ENCODE measurements around the gene HMCN2.

The HMCN2 gene, protein sequence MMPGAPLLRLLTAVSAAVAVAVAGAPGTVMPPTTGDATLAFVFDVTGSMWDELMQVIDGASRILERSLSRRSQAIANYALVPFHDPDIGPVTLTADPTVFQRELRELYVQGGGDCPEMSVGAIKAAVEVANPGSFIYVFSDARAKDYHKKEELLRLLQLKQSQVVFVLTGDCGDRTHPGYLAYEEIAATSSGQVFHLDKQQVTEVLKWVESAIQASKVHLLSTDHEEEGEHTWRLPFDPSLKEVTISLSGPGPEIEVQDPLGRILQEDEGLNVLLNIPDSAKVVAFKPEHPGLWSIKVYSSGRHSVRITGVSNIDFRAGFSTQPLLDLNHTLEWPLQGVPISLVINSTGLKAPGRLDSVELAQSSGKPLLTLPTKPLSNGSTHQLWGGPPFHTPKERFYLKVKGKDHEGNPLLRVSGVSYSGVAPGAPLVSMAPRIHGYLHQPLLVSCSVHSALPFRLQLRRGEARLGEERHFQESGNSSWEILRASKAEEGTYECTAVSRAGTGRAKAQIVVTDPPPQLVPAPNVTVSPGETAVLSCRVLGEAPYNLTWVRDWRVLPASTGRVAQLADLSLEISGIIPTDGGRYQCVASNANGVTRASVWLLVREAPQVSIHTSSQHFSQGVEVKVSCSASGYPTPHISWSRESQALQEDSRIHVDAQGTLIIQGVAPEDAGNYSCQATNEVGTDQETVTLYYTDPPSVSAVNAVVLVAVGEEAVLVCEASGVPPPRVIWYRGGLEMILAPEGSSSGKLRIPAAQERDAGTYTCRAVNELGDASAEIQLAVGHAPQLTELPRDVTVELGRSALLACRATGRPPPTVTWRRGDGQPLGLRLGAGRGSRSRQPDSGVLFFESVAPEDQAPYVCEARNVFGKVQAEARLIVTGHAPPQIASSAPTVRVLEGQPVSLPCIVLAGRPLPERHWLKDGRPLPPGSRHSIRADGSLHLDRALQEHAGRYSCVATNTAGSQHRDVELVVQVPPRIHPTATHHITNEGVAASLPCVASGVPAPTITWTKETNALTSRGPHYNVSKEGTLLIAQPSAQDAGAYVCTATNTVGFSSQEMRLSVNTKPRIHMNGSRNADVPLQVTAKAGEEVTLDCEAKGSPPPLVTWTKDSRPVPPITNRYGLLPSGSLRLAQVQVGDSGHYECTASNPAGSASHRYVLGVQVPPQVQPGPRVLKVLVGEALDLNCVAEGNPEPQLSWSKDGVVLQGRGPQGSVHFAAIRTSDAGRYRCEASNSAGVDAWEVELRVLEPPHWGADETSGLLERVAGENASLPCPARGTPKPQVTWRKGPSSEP (N-terminal part only)

GRCh38 chr9:130265431-130266235, at the start of gene HMCN2:
TSS of gene HMCN2 (plus strand) at chr9:130265760. CDS start at chr9:130265879, 119 bp downstream.
- no peak for DNase-seq (ENCODE audit: low read depth in 2 of 2)

DNA sequence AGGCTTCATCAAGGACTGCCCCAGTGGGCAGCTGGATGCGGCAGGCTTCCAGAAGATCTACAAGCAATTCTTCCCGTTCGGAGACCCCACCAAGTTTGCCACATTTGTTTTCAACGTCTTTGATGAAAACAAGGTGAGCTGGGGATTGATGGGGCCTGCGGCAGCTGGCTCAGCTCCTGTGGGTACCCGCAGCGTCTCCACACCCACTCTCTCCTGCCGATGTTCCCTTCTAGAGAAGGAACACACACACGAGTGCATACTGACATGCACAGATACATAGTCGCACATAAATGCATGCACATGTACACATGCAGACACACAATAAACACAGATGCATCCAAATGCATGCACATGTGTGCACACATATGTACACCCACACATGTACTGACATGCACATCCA, 47.7 kb upstream of the HMCN2 start:
- DNase-seq (ENCODE audit: low read depth in 2 of 2) = no peak

DNA sequence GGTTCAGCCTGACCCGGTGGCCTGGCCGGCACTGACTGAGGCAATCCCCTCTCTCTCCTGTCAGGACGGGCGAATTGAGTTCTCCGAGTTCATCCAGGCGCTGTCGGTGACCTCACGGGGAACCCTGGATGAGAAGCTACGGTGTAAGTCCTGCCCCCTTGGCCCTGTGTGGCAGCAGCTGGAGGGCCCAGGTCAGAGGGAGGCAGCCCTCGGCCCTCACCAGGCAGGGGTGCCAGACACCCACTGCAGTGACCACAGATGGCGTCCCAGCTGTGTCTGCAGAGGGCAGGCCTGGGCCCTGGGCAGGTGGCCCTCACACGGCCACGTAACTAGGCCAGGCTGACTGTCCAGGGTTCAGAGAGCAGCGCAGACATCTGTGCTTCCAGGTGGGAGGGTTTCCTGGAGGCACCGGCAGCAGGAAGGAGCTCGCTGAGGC, 45.9 kb upstream of the HMCN2 start:
- DNase-seq (ENCODE audit: low read depth in 2 of 2) = no peak

DNA sequence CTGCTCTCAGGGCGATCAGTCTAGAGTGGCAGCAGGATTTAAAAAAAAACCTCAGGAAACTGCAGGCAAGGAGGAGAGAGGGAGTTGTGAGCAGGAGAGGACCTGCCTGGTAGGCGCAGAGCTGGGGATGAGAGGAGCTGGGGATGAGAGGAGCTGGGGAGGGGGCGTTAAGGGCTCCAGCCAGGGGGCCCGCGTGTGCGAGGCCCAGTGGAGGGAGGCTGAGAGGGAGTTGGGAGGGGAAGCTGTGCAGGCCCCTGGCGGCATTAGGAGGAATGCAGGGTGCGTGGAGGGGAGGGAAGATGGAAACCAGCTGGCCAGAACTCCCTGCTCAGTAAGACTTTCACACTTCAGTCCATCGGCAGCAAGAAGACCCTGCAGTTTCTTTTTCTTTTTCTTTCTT, 45.2 kb upstream of the HMCN2 start:
- DNase-seq (ENCODE audit: low read depth in 2 of 2) = no peak

DNA sequence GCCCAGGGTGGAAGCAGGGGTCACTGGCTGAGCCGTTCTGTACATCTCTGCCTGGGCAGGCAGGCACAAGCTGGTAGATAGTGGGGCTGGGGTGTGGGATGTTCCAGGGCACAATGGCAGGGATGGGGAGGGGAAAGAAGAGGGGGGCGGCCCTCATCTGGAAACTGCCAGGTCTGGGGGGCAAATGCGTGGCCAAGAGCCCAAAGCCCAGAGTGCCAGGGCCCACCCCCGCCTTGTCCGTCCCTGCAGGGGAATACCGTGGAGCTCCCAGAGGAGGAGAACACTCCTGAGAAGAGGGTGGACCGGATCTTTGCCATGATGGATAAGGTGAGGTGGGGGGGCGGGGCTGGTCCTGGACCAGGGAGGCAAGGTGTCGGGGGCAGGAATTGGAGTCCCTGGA, 42.7 kb upstream of the HMCN2 start:
- DNase-seq (ENCODE audit: low read depth in 2 of 2) = no peak

DNA sequence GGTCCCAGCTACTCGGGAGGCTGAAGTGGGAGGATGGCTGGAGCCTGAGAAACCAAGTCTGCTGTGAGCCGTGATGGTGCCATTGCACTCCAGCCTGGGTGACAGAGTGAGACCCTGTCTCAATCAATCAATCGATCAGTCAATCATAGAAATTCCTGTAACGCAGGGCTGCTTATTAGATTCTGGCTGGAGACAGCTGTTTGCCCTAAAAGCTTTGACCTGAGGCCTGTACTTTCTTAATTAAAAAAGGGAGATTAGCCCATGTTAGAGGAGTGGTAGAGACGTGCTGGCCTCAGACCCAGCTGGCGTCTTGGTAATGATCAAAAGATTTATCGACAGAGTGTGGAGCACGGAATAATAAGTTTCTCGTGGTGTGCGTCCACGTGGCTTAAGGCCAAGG, 40.5 kb upstream of the HMCN2 start:
- DNase-seq (ENCODE audit: low read depth in 2 of 2) = no peak

DNA sequence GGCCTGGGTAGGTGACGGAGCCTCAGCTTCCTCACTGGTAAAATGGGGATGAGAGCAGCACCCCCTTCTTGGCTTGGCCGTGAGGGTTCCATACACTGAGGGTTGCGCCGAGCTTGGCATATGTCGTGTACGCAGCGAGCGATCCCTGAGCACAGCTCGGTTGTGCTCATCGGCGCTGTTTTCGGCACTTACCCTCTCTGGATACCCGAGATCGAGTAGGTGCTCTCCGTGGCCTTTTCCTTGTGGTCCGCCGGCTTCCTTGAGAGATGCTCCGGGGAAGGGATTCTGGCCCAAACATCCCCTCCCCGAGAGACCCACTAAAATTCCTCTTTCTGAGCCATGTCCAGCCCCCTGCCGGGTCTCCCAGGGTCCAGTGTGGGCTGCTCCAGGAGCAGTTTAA, 40.0 kb upstream of the HMCN2 start:
- no peak for DNase-seq (ENCODE audit: low read depth in 2 of 2)

DNA sequence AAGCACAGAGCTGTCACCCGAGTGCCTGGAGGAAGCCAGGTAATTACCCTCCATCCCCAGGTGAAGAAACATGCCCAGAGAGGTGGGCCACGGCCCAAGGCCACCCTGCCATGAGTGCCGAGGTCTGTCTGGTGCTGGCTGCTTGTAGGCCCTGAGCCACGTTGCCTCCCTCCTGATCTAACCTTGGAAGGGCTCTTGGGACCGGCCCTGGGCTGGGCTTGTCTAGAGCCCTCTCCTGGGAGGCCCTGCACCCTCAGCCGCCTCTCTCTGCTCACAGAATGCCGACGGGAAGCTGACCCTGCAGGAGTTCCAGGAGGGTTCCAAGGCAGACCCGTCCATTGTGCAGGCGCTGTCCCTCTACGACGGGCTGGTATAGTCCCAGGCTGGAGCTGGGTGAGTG, 39.4 kb upstream of the HMCN2 start:
- DNase-seq (ENCODE audit: low read depth in 2 of 2) = no peak

DNA sequence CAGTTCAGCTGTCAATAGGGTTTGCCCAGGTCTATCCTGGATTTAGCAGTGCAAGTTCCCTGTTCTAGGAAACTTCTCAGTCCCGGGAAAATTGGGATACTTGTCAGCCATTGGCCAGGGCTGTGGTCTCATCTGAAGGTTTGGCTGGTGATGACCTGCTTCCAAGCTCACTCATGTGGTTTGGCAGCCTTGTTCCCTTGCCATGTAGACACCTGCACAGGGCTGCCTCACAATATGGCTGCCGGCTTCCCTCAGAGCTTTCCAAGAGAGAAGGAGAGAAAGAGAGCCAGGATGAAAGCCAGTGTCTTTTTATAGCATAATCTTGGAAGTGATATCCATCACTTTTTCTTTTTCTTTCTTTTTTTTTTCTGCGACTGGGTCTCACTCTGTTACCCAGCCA, 37.7 kb upstream of the HMCN2 start:
- DNase-seq (ENCODE audit: low read depth in 2 of 2) = no peak

GRCh38 chr9:130229759-130230158, 35.8 kb upstream of the HMCN2 start:
- DNase-seq (ENCODE audit: low read depth in 2 of 2) = no peak

DNA sequence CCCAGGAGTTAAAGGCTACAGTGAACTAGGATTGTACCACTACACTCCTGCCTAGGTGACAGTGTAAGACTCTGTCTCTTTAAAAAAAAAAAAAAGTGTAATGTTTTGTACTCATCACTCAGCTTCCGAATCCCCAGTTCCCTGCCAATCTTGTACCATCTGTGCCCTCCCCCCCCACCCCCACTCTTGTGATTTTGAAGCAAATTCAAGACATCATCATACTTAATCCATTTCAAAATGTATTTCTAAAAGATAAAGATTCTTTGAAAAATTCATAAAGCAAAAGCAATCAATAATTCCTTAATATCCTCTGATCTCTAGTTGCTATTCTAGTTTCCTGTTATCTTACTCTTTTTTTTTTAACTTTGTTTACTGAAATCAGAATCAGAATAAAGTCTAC, 34.9 kb upstream of the HMCN2 start:
- no peak for DNase-seq (ENCODE audit: low read depth in 2 of 2)

DNA sequence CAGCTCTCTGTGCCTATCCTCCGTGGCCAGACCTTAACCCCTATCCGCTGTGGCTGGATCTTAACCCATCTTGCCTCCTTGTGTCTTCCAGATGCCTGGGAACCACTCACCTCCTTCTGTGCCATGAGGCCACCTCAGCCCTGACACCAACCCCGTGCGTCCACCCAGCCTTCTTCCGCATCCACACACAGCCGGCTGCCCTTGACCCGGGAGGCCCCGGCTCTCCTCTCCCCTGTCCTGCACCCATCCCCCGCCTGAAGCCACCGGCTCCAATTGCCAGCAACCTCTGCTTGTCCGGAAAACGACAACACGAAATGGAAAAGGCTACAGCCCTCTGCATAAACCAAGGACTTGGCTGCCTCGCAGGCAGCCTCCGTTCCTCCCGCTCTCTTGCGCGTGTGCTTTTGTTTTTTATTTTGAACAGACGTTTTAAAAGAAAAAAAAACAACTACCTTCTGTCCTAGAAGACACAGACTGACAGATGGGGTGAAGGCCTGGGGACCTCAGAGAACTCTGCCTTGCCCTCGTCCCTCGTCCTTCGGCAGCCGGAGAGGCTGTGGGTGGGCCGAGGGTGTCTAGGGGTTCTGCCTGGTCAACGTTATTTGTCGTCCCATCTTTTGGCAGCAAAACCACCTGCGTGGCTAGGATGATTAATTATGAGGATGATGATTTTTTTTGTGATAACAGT, 32.5 kb upstream of the HMCN2 start:
- no peak for DNase-seq (ENCODE audit: low read depth in 2 of 2)

GRCh38 chr9:130233587-130233945, 32.0 kb upstream of the HMCN2 start:
- DNase-seq (ENCODE audit: low read depth in 2 of 2) = no peak

DNA sequence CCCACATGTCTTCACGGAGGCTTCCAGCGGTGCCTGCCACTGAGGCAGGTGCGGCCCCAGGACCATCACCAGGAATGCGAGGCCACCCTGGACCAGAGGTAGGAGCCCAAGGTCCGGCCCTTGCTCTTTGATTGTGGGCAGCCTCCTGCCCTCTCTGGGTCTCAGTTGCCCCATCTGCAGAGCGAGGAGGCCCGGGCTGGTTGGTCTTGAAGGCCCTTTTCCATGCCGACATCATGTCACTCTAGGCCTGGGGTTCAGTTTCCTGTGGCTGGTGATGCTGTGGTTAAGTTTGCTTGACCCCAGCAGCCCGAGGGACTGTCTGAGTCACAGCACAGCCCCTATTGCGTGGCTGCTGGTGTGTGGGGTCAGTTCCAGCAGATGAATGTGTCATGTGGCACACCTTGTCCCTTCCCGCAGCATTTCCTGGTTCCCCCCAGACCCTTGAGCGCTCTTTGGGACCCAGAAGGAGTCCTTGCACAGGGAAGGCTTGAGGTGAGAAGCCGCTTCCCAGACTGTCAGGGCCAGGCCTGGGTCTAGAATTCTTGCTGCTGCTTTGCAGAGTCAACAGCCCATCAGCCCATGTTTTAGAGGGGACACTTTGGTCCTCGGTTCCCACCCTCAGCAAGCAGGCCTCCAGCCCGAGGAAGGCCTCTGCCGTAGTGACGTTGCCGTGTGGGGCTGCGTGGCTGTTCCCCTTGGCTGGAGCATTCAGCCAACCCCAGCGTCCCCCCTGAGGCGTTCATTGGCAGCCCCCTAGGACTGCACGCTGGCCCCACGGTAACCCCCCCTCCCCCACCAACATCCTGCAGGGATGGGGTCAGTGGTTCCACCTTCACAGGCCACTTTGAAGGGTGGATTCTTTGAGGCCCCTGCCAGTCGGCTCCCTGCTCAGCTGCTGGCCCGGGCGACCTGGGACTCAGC, 31.0 kb upstream of the HMCN2 start:
- no peak for DNase-seq (ENCODE audit: low read depth in 2 of 2)

- DNase-seq (ENCODE audit: low read depth in 2 of 2) = peak; percentile 51 to 62
These were observed 29.8 kb upstream of the HMCN2 start for GRCh38 chr9:130235558-130236435.

DNA sequence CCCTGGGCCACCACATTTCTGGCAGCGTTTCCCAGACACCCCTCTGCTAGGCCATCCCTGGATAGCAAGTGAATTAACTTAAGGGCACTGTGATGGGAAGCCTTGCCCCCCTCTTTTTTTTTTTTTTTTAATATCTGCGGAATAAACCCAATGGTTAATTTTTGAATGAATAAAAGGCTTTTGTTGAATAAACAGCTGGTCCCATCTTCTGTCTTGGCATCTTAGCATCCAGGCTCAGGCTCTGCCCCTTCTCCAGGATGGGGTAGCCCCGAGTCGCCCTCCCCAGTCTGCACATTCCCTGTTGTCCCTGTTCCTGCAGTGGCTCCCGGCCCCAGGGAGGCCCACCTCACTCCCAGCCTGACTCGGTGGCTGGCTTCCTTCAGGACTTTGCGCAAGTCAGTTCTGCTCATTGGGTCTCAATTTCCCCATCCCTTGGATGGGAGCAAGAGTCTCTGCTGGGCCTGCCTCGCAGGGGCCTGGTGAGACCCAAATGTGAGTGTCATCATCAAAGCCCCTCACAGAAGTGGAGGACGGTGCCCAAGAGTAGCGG, 29.0 kb upstream of the HMCN2 start:
- DNase-seq (ENCODE audit: low read depth in 2 of 2) = no peak

DNA sequence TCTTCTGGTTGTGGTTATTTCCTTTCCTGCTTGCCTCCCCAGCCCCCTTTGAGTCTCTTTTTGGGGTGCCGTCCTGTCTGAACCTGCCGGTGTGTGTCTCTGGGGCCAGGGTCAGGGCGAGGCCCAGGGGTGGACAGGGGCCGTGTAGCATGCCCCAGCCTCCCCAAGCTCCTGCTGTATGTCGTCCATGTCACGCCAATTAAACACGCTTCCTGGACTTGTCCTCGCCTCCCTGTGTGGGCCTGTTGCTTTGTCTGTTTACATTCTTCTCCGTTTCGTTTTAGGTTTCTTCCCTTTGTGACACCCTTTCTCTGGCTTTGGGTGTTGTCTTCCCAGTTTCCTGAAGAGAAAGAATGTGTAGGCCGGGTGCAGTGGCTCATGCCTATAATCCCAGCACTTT, 28.5 kb upstream of the HMCN2 start:
- no peak for DNase-seq (ENCODE audit: low read depth in 2 of 2)

All from activated CD4-positive, alpha-beta T cell treated with anti-CD3 and anti-CD28 coated beads for 24 hours (primary cell).